Measurements from ENCODE around the gene ZNF555. TPM values are rescaled to one million over a fixed set of nuclear protein-coding genes. Genes with fewer than 3 reads are reported as not detected.
A peak's percentile ranks its signal among the peaks of the same experiment; 100 is the strongest.

ZNF555 gene
- total and polyA plus RNA-seq, 2 of the 13 experiments (the other 11 are each of a cell fraction or from before 2014, with no cell fraction given), result 5.0 to 8.0 TPM

GRCh38 chr19:2900296-2901252, 59.3 kb downstream of the ZNF555 start, which contains the start of gene ZNF57:
Gene ZNF57, plus strand, starts transcription at chr19:2900928. Its CDS starts 118 bp downstream, at chr19:2901046.
- peak; percentile 92 for FAIRE-seq
- 0% methylated on average over 29 of the region's 100 CpGs for WGBS (ENCODE audit: low lambda C conversion rate)
- BruUV-seq (replicated peaks), result no TSS peak
- Histone ChIP-seq H3K4me1 (ENCODE audit: insufficient read depth, low read length) (peaks cover 49% of the 10 kb centered on the region), H3K27me3 (ENCODE audit: control insufficient read depth in 1 of 2, insufficient read depth in 2 of 2, low read length in 2 of 2) (no peaks in the 10 kb centered on the region), H3K27ac (ENCODE audit: extremely low read length, insufficient read depth, low read length) (peak within 1 kb of the TSS; percentile 88), H3K36me3 (replicated peaks in 1 of 2; ENCODE audit: control insufficient read depth in 1 of 2, insufficient read depth in 2 of 2, low read length in 2 of 2) (no peaks in the 10 kb centered on the region; a peak in 1 of 5 replicates), H2AFZ (ENCODE audit: low read length) (no peak within 1 kb of the TSS), H3K4me3 (replicated peaks in 1 of 3; ENCODE audit: insufficient read depth in 1 of 3, low read depth in 2 of 3, low read length in 3 of 3) (peak within 1 kb of the TSS; percentile 86 to 98 (median 91)), H3K9ac (ENCODE audit: insufficient read depth, low read depth, low read length) (peak within 1 kb of the TSS; percentile 86), H3K79me2 (ENCODE audit: insufficient read depth, low read length) (peaks cover 37% of the 10 kb centered on the region), H3K9me3 (ENCODE audit: low read length) (no peaks in the 10 kb centered on the region), H3K4me2 (ENCODE audit: low read depth, low read length) (peak within 1 kb of the TSS; percentile 96), H4K20me1 (ENCODE audit: insufficient read depth, low read length) (peaks cover 17% of the 10 kb centered on the region)
- intact Hi-C loops (cut with micrococcal nuclease; ENCODE audit: unreplicated experiment), result no loop called here
- ChIA-PET POLR2A (interaction anchor here (0.6 to 2.6 kb wide), 13 partner anchors 8 to 508 kb away, joined by 3 to 26 read pairs (median 4); partner anchors contain the start of genes GADD45B, ZNF555, ZNF556 and ZNF77), CTCF (ENCODE audit: low intra/inter-chr PET ratio, low total read pairs) (no interaction called here)
- in situ Hi-C loops (cut with HindIII; ENCODE audit: extremely low pct_ligation_motif_present, low pct_unique_long_range_greater_than_20kb), result no loop called here
- peak; percentile 87 for ATAC-seq
- peak; percentile 98 for DNase-seq (ENCODE audit: low spot score)
- no peak for TF ChIP-seq ZNF101 (CRISPR knock-in tag; IDR thresholded peaks at IDR 0.05; ENCODE audit: borderline replicate concordance, low read depth)
- no peak for TF ChIP-seq ZNF138 (CRISPR knock-in tag; IDR thresholded peaks at IDR 0.05; ENCODE audit: low read depth)
- TF ChIP-seq ZFP37 (CRISPR knock-in tag; IDR thresholded peaks at IDR 0.05; ENCODE audit: borderline replicate concordance), result no peak
- TF ChIP-seq ZFP41 (CRISPR knock-in tag; IDR thresholded peaks at IDR 0.05; ENCODE audit: borderline replicate concordance), result no peak; the same call in 1 of the 2 replicates
- no peak for TF ChIP-seq IRF1 (CRISPR knock-in tag; IDR thresholded peaks at IDR 0.05; ENCODE audit: low read depth)
- no peak for TF ChIP-seq ZNF124 (CRISPR knock-in tag; IDR thresholded peaks at IDR 0.05)
- TF ChIP-seq SCMH1 (CRISPR knock-in tag; IDR thresholded peaks at IDR 0.05; ENCODE audit: borderline replicate concordance), result no peak
- TF ChIP-seq ZNF232 (CRISPR knock-in tag; IDR thresholded peaks at IDR 0.05; ENCODE audit: borderline replicate concordance), result peak; percentile 38; the same call in 1 of the 2 replicates
- no peak; the same call in 1 of the 2 replicates for TF ChIP-seq NR2C2 (CRISPR knock-in tag; IDR thresholded peaks at IDR 0.05; ENCODE audit: borderline replicate concordance)
- TF ChIP-seq ZNF260 (CRISPR knock-in tag; IDR thresholded peaks at IDR 0.05; ENCODE audit: borderline replicate concordance, low read depth), result no peak
- TF ChIP-seq ATF3 (CRISPR knock-in tag; IDR thresholded peaks at IDR 0.05), result peak; percentile 51; the same call in 1 of the 2 replicates
- TF ChIP-seq ZNF501 (CRISPR knock-in tag; IDR thresholded peaks at IDR 0.05), result peak; percentile 69
- no peak for TF ChIP-seq ZNF234 (CRISPR knock-in tag; conservative IDR thresholded peaks at IDR 0.05)
- no peak for TF ChIP-seq NFE2L1 (CRISPR knock-in tag; IDR thresholded peaks at IDR 0.05; ENCODE audit: borderline replicate concordance)
- TF ChIP-seq ATF2 (CRISPR knock-in tag; IDR thresholded peaks at IDR 0.05), result peak; percentile 45; the same call in 1 of the 2 replicates
- TF ChIP-seq ADNP (CRISPR knock-in tag; IDR thresholded peaks at IDR 0.05), result no peak
- TF ChIP-seq ZNF12 (CRISPR knock-in tag; IDR thresholded peaks at IDR 0.05), result peak; percentile 19; the same call in 1 of the 2 replicates
- peak; percentile 19; the same call in 1 of the 2 replicates for TF ChIP-seq ETV5 (CRISPR knock-in tag; IDR thresholded peaks at IDR 0.05; ENCODE audit: borderline replicate concordance)
- TF ChIP-seq ZNF546 (CRISPR knock-in tag; conservative IDR thresholded peaks at IDR 0.05), result no peak
- TF ChIP-seq YY1 (IDR thresholded peaks at IDR 0.05; ENCODE audit: insufficient read depth, insufficient replicate concordance, low read depth, low read length), result peak; percentile 50
- TF ChIP-seq FOXA3 (CRISPR knock-in tag; IDR thresholded peaks at IDR 0.05), result 0 out of 2 replicates have a peak, but pooled peaks have one; percentile 29
